Naive thymus-derived CD4-positive, alpha-beta T cell (primary cell): ENCODE data around the gene SGCA. TPM values are rescaled to one million over a fixed set of nuclear protein-coding genes. Genes with fewer than 3 reads are reported as not detected.

ENCODE experiments used
- ATAC-seq: fragments of 150-1000 bp; cut with Tn5 transposase; 2 replicates; pipeline ENCODE4 v1.10.0; 2021; ENCODE audit warnings: mild to moderate bottlenecking, moderate library complexity
- CTCF ChIA-PET: fragments of 350-600 bp; sonication (Branson Sonifier 250); formaldehyde crosslinking; loops from one replicate; lab custom pipeline; 2021; ENCODE audit warnings: antibody characterized with exemption; lab: Charles Lee
- POLR2A ChIA-PET: fragments of 350-600 bp; sonication (Branson Sonifier 250); formaldehyde crosslinking; loops from one replicate; lab custom pipeline; 2021; ENCODE audit warnings: antibody characterized with exemption, inconsistent platforms; lab: Charles Lee
- DNase-seq, 9 donors: peaks; one replicate each; pipeline versions ENCODE4 v3.0.0 to v3.0.0-alpha.2; 2020 to 2022; ENCODE audit warnings: mixed read lengths in 1 of 9
- H3K27ac ChIP-seq: one replicate; pipeline ENCODE4 v1.7.0; 2013; ENCODE audit warnings: mild to moderate bottlenecking, low read depth, low read length, moderate library complexity
- H3K27me3 ChIP-seq, 2 donors: one replicate each; pipeline ENCODE4 v1.7.0; 2013; ENCODE audit warnings: low read length in 2 of 2, mild to moderate bottlenecking in 2 of 2, moderate library complexity in 2 of 2; ENCODE audit not compliant: control insufficient read depth in 2 of 2, insufficient read depth in 2 of 2
- H3K36me3 ChIP-seq, 3 experiments: 1 replicate in 2 of 3; 2 replicates in 1 of 3; pipeline ENCODE4 v1.7.0; 2013; ENCODE audit warnings: low read length in 3 of 3, mild to moderate bottlenecking in 3 of 3, moderate library complexity in 1 of 3; ENCODE audit not compliant: insufficient read depth in 3 of 3, control insufficient read depth in 2 of 3
- H3K4me1 ChIP-seq, 2 donors: one replicate each; pipeline ENCODE4 v1.7.0; 2013; ENCODE audit warnings: low read length in 2 of 2, mild to moderate bottlenecking in 2 of 2, moderate library complexity in 1 of 2; ENCODE audit not compliant: control insufficient read depth in 2 of 2, insufficient read depth in 2 of 2
- H3K4me3 ChIP-seq: 2 replicates; pipeline ENCODE4 v1.7.0; 2013; ENCODE audit warnings: mild to moderate bottlenecking, low read length
- H3K9me3 ChIP-seq, 3 experiments: 1 replicate in 2 of 3; 2 replicates in 1 of 3; pipeline ENCODE4 v1.7.0; 2013; ENCODE audit warnings: low read length in 3 of 3; ENCODE audit not compliant: control insufficient read depth in 2 of 3
- H3K27ac Mint-ChIP-seq, 9 donors: one replicate each; pipeline ENCODE4 v1.8.0; 2020 to 2022; ENCODE audit warnings: mixed read lengths in 9 of 9, mild to moderate bottlenecking in 8 of 9, moderate library complexity in 5 of 9, inconsistent platforms in 2 of 9
- H3K27me3 Mint-ChIP-seq, 5 donors: one replicate each; pipeline ENCODE4 v1.8.0; 2021 to 2022; ENCODE audit warnings: mixed read lengths in 5 of 5, mild to moderate bottlenecking in 1 of 5
- H3K36me3 Mint-ChIP-seq, 5 donors: one replicate each; pipeline ENCODE4 v1.8.0; 2020 to 2022; ENCODE audit warnings: mixed read lengths in 5 of 5, mild to moderate bottlenecking in 3 of 5, inconsistent platforms in 1 of 5
- H3K4me1 Mint-ChIP-seq, 7 donors: one replicate each; pipeline ENCODE4 v1.8.0; 2020 to 2022; ENCODE audit warnings: mixed read lengths in 7 of 7, mild to moderate bottlenecking in 3 of 7, inconsistent platforms in 1 of 7
- H3K4me3 Mint-ChIP-seq, 10 donors: one replicate each; pipeline ENCODE4 v1.8.0; 2020 to 2022; ENCODE audit warnings: mild to moderate bottlenecking in 10 of 10, mixed read lengths in 10 of 10, moderate library complexity in 6 of 10, inconsistent platforms in 2 of 10
- H3K9me3 Mint-ChIP-seq, 11 donors: one replicate each; pipeline ENCODE4 v1.8.0; 2020 to 2022; ENCODE audit warnings: mixed read lengths in 11 of 11, mild to moderate bottlenecking in 4 of 11, inconsistent platforms in 1 of 11, moderate library complexity in 1 of 11
- intact Hi-C, 2 donors: fragments of 100-400 bp; cut with micrococcal nuclease; formaldehyde crosslinking; loops; one replicate each; pipeline ENCODE4 v1.15.1; 2023
- polyA plus RNA-seq, 2 donors: library from polyadenylated mRNA; unstranded; fragments of 300-500 nt; fragmentation: Illumina TruSeq; gene quantifications; one replicate each; pipeline ENCODE4 v1.2.3, GENCODE V29; 2021
- total RNA-seq, 6 experiments: library from RNA in 5 of 6; stranded (reverse) in 5 of 6; gene quantifications; 1 replicate in 5 of 6; 2 replicates in 1 of 6; pipeline ENCODE4 v1.2.3 and lab custom pipeline; 2021 to 2026

SGCA gene
- total and polyA plus RNA-seq, 7 experiments from 2014 or later: 0.69 TPM; not detected in 6

DNA sequence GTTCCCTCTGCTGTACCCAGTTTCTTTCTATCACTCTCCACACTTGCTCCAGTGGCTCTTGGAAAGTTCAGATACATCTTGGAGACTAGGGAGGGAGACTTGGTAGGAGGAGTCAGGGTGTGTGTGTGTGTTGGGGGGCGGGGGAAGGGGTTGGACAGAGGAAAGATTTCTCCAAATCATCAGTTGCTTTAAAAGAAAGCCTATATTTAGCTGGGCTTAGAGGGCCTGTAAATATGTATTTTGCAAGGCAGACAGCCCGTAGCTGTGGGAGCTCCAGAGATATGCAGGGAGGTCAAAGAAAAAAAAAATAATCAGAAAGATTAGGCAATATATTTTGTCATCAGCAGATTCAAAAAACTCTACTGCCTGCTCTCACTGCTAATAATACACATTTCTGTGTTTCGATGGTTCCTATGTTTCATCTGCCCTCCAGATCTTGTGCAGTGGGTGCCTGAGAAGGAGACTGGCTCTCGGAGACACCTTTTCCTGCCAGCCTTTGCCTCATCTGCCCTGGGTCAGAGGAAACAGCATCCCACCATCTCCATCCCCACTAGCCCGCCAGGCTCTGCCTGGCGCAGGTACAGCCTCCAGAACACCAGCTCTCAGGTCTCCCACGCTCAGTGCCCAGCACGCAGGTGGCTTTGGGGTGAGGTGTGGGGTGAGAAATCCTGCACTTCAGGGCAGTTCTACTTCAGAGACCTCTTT is 10.5 kb upstream of the SGCA start:
- no peak for ATAC-seq
- H3K4me3 Mint-ChIP-seq: peak overlapping the region in 1 of 10 donors; percentile 17
- H3K4me3 ChIP-seq: no peak overlapping the region
- peaks cover 18 to 33% of the 10 kb centered on the region in 2 donors for H3K4me1 ChIP-seq
- H3K27me3 ChIP-seq: no peaks in the 10 kb centered on the region
- H3K27me3 Mint-ChIP-seq: peaks cover 0 to 6% (median 0%) of the 10 kb centered on the region in 5 donors
- CTCF ChIA-PET: interaction anchor here (4.9 kb wide), 1 partner anchor 15 kb away, joined by 30 read pairs; no protein-coding TSS in a partner anchor
- H3K27ac ChIP-seq: no peak overlapping the region
- H3K9me3 Mint-ChIP-seq: no peaks in the 10 kb centered on the region
- DNase-seq: no peak
- POLR2A ChIA-PET: interaction anchor here (1.0 to 1.1 kb wide), 2 partner anchors 18 to 23 kb away, joined by 3 read pairs; no protein-coding TSS in a partner anchor
- intact Hi-C loops: no loop called here
- no peaks in the 10 kb centered on the region for H3K9me3 ChIP-seq
- H3K27ac Mint-ChIP-seq: peak overlapping the region in 7 of 9 donors; percentile 9 to 82 (median 65)
- peaks cover 0 to 4% (median 0%) of the 10 kb centered on the region in 3 experiments for H3K36me3 ChIP-seq
- H3K36me3 Mint-ChIP-seq: peaks cover 0 to 3% (median 0%) of the 10 kb centered on the region in 5 donors
- peaks cover 8 to 43% (median 39%) of the 10 kb centered on the region in 7 donors for H3K4me1 Mint-ChIP-seq

DNA sequence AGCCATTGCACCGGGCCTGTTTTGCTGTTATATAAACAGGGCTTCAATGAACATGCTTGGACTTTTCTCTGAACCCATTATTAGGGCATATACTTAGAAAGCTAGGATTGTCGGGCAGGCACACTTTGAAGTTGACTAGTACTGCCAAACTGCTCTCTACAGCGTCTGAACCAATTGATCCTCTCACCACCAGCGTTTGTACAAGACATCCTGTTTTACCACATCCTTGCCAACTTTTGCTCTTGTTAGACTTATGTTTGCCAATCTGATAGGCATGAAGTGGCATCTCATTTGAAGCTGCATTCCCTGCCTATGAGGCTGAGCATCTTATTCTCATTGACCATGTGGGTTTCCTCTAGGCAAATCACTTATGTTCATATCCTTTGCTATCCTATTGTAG is 7.9 kb upstream of the SGCA start:
- Mint-ChIP-seq H3K9me3 (peaks cover 0 to 7% (median 0%) of the 10 kb centered on the region in 11 donors), H3K27me3 (peaks cover 0 to 12% (median 0%) of the 10 kb centered on the region in 5 donors), H3K36me3 (peaks cover 0 to 9% (median 0%) of the 10 kb centered on the region in 5 donors), H3K27ac (peak overlapping the region in 5 of 9 donors; percentile 17 to 79 (median 24)), H3K4me1 (peaks cover 24 to 61% (median 47%) of the 10 kb centered on the region in 7 donors), H3K4me3 (peak overlapping the region in 5 of 10 donors; percentile 4 to 54 (median 50))
- DNase-seq (peak in 1 of 9 donors; percentile 29), ATAC-seq (no peak)
- intact Hi-C loops: no loop called here
- ChIA-PET CTCF (interaction anchor here (1.2 to 4.9 kb wide), 3 partner anchors 8 to 40 kb away, joined by 4 to 30 read pairs (median 4); no protein-coding TSS in a partner anchor), POLR2A (interaction anchor here (1.0 to 1.5 kb wide), 5 partner anchors 10 to 469 kb away, joined by 3 to 5 read pairs (median 3); partner anchors contain the start of gene SAMD14)
- Histone ChIP-seq H3K36me3 (no peaks in the 10 kb centered on the region), H3K27me3 (no peaks in the 10 kb centered on the region), H3K4me3 (no peak overlapping the region), H3K27ac (no peak overlapping the region), H3K9me3 (no peaks in the 10 kb centered on the region), H3K4me1 (peaks cover 18 to 37% of the 10 kb centered on the region in 2 donors)

DNA sequence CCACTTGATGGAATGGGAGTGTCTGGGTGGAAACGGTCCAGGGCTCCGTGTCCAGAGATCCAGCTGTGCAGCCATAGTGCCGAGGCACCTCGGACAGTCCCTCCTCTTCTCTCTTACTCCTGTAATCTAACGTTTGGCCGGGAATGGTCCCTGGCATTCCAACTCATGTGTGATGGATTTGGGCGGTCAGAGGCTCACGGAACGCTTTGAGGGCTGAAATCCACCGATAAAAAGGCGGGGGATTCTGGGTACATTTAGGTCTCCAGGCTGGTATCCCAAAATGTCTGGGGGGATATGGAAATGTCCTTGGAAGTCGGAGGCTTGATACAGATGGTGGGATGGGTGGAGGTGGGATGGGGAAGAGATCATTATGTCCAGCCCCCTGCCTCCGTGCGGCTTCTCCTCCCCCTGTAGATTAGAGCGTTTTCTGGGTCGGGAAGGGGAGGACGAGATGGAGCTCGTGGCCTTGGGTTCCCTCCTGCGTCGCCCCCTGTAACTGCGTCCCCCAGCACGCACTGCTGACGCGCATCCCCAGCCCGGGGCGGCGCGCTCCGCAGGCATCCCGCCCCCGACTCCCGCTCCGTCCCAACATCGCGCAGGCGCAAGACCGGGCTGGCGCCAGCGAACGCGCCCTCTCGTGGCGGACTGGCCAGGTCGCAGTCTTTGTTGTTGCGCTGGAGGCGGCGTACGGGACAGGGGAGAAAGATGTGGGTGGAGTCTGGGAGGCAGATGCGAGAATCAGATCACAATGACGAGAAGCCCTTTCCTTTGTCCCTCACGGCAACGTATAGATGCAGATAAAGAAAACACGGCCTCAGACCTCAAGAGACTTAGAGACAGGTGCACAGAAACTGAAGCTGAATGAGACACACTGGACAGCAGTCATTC is 4.5 kb upstream of the SGCA start:
- H3K4me3 ChIP-seq: peak overlapping the region; percentile 63
- Mint-ChIP-seq H3K9me3 (peaks cover 0 to 7% (median 0%) of the 10 kb centered on the region in 11 donors), H3K4me3 (peak overlapping the region; percentile 66 to 87 (median 78)), H3K36me3 (peaks cover 0 to 9% (median 0%) of the 10 kb centered on the region in 5 donors), H3K27ac (peak overlapping the region; percentile 64 to 99 (median 97)), H3K27me3 (peaks cover 0 to 12% (median 0%) of the 10 kb centered on the region in 5 donors), H3K4me1 (peaks cover 22 to 47% (median 39%) of the 10 kb centered on the region in 7 donors)
- intact Hi-C loops: loop anchor here (1.0 kb wide), 5 partner anchors 10 to 66 kb away; partner anchors contain the start of gene PDK2 (in 2 of the 2)
- ChIA-PET CTCF (interaction anchor here (0.7 to 2.8 kb wide), 17 partner anchors 8 to 228 kb away, joined by 3 to 59 read pairs (median 3); partner anchors contain the start of genes PDK2 and PPP1R9B), POLR2A (interaction anchor here (1.1 to 2.6 kb wide), 7 partner anchors 10 to 67 kb away, joined by 3 to 31 read pairs (median 7); partner anchors contain the start of gene PPP1R9B)
- ATAC-seq: peak; percentile 99
- no peaks in the 10 kb centered on the region for H3K36me3 ChIP-seq
- no peaks in the 10 kb centered on the region for H3K27me3 ChIP-seq
- no peaks in the 10 kb centered on the region for H3K9me3 ChIP-seq
- peak; percentile 89 to 98 (median 93) for DNase-seq
- peaks cover 18 to 34% of the 10 kb centered on the region in 2 donors for H3K4me1 ChIP-seq
- H3K27ac ChIP-seq: peak overlapping the region; percentile 70

DNA sequence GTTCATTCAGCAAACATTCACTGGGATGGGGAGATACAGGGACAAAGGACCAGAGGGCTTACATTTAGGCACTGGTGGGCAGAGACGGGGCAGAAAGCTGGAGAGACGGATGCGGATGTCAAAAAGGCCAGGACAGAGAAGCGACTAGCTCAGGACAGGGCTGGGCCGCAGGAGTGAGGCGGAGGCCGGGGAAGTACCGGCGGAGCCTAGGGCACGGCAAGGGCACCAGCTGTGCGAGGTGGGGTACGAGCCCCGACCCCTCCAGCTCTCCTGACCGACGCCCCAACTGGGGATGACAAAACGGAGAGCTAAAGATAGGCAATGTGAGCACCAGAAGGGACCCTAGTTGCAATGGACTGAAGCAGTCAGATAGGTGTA is 3.9 kb upstream of the SGCA start:
- DNase-seq (no peak), ATAC-seq (no peak)
- ChIA-PET CTCF (interaction anchor here (0.5 to 2.8 kb wide), 16 partner anchors 9 to 228 kb away, joined by 3 to 59 read pairs (median 3); partner anchors contain the start of genes COL1A1, PDK2 and PPP1R9B), POLR2A (interaction anchor here (0.8 to 2.6 kb wide), 8 partner anchors 10 to 67 kb away, joined by 3 to 31 read pairs (median 6); partner anchors contain the start of gene PPP1R9B)
- H3K36me3 Mint-ChIP-seq: peaks cover 0 to 9% (median 0%) of the 10 kb centered on the region in 5 donors
- peaks cover 18 to 34% of the 10 kb centered on the region in 2 donors for H3K4me1 ChIP-seq
- peak overlapping the region; percentile 66 to 87 (median 78) for H3K4me3 Mint-ChIP-seq
- peak overlapping the region; percentile 70 for H3K27ac ChIP-seq
- no peaks in the 10 kb centered on the region for H3K9me3 ChIP-seq
- peaks cover 0 to 7% (median 0%) of the 10 kb centered on the region in 11 donors for H3K9me3 Mint-ChIP-seq
- H3K4me1 Mint-ChIP-seq: peaks cover 22 to 46% (median 39%) of the 10 kb centered on the region in 7 donors
- H3K27ac Mint-ChIP-seq: peak overlapping the region; percentile 64 to 99 (median 97)
- H3K27me3 Mint-ChIP-seq: peaks cover 0 to 12% (median 0%) of the 10 kb centered on the region in 5 donors
- peak overlapping the region; percentile 63 for H3K4me3 ChIP-seq
- no peaks in the 10 kb centered on the region for H3K36me3 ChIP-seq
- intact Hi-C loops: loop anchor here (1.0 kb wide), 5 partner anchors 11 to 67 kb away; partner anchors contain the start of gene PDK2 (in 2 of the 2)
- H3K27me3 ChIP-seq: no peaks in the 10 kb centered on the region

DNA sequence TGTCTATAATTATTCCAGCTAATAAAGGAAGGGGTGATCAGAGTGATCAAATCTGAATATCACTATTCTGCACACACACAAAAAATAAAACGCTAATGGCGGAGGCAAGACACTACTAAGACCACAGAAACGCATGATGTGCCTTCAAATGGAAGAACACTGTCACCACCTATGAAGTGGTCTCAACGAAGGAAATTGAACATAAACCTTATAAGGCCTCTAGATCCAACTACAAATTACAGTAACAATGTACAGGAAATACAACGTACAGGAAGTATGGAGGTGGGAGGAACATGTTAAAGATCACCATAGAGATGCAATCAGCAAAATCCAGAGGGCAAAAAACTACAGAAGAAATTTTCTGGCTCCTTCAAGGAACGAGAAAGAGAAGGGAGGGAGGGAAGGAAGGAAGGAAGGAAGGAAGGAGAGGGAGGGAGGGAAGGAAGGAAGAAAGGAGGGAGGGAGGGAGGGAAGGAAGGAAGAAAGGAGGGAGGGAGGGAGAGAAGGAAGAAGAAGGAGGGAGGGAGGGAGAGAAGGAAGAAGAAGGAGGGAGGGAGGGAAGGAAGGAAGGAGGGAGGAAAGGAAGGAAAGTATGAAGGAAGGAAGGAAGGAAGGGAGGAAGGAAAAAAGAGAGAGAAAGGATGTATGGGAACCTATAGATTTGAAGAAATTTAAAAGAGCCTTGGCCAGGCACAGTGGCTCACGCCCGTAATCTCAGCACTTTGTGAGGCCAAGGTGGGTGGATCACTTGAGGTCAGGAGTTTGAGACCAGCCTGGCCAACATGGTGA is 3.1 kb upstream of the SGCA start:
- Mint-ChIP-seq H3K36me3 (peaks cover 0 to 9% (median 0%) of the 10 kb centered on the region in 5 donors), H3K4me1 (peaks cover 22 to 39% (median 38%) of the 10 kb centered on the region in 7 donors), H3K4me3 (peak overlapping the region; percentile 6 to 87 (median 64)), H3K27ac (peak overlapping the region; percentile 47 to 99 (median 93)), H3K27me3 (peaks cover 0 to 12% (median 0%) of the 10 kb centered on the region in 5 donors), H3K9me3 (peaks cover 0 to 7% (median 0%) of the 10 kb centered on the region in 11 donors)
- DNase-seq: peak in 4 of 9 donors; percentile 37 to 58 (median 51)
- Histone ChIP-seq H3K4me1 (peaks cover 18 to 31% of the 10 kb centered on the region in 2 donors), H3K4me3 (no peak overlapping the region), H3K27ac (peak overlapping the region; percentile 70), H3K36me3 (no peaks in the 10 kb centered on the region), H3K27me3 (no peaks in the 10 kb centered on the region), H3K9me3 (no peaks in the 10 kb centered on the region)
- POLR2A ChIA-PET: interaction anchor here (0.6 to 2.6 kb wide), 9 partner anchors 9 to 68 kb away, joined by 3 to 31 read pairs (median 3); partner anchors contain the start of gene PPP1R9B
- CTCF ChIA-PET: interaction anchor here (0.5 to 2.8 kb wide), 15 partner anchors 8 to 227 kb away, joined by 3 to 59 read pairs (median 3); partner anchors contain the start of genes COL1A1 and PPP1R9B
- intact Hi-C loops: no loop called here
- no peak for ATAC-seq
